HG03196 (cell line): ENCODE measurements around the gene FSIP1.

ENCODE experiments used
- ATAC-seq: cut with Tn5 transposase; IDR thresholded peaks from one replicate; pipeline ENCODE4 v1.9.1; 2021; ENCODE audit not compliant: unreplicated experiment

FSIP1 gene

DNA sequence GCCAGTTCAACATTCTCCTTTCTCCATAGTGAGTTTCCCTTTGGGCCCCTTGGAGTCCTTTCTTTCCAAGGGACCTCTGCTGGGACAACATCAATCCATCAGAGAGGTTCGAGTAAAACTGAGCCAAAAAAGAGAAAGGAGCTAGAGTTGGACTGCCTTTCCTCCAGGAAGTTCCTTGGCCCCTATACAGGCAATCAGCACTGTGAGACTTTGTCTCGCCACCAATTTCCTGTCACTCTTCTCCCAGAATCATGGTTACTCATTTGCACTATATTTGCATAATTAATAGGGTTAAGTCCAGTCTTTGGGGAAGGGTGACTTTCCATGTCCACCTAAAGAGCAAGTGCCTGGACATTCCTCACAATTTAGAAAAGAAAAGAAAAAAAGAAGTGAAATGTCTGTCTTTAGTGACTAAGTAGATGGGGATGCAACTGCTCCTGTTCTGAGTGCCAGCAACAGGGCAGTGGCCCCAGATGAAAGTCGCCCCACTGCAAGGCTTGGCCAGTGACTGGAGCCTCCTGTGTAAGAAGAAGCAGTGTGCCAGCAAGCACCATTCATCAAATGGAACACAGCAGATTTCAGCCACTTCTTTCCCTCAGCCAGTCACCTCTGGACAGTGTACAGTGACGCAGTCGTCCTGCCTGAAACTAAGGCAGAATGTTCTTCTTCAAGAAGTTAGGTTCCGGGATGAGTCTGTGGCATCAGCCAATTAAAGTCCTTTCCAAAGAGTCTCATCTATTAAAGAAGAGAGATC, 91.6 kb downstream of the FSIP1 start:
- ATAC-seq = no peak

DNA sequence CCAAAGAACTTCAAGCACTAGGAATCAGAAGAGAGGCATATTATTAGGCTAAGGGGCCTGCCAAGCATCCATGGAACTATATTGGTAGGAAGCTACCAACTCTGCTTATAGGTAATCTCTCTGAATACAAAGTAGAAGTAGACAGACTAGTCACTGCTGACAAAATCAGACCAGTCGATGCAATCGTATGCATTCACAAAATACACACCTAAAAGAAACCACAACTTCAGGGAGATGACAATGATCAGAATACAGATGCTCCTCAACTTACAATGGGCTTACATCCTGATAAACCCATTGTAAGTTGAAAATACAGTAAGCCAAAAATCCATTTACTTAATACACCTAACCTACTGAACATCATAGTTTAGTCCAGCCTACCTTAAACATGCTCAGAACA, 94.7 kb downstream of the FSIP1 start:
- no peak for ATAC-seq

DNA sequence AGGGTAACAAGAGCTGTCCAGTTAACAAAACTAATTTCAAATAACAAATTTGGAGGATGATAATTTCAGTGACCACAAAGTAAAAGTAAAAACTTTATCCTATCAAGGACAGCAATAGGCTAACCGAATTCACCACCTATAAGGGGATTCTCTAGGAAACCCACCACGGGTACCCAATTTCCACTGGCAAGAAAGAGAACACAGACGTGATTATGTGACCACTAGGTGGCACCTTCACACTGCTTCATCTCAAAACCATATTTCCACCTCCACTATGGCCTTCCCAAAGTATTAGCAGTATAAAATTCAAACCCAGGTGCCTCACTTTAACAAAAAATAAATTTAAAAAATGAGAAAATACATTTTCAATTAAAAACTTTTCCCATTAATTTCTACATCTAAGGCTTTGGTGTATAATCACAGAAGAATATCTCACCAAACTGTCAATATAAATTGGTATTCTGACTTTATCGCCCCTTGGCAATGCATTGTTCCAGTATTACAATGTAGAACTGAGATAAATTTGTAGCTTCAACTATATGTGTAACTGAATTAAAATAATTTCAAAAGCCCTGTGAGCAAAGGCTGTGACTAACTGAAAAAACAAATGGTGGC, 96.5 kb downstream of the FSIP1 start:
- ATAC-seq = no peak

DNA sequence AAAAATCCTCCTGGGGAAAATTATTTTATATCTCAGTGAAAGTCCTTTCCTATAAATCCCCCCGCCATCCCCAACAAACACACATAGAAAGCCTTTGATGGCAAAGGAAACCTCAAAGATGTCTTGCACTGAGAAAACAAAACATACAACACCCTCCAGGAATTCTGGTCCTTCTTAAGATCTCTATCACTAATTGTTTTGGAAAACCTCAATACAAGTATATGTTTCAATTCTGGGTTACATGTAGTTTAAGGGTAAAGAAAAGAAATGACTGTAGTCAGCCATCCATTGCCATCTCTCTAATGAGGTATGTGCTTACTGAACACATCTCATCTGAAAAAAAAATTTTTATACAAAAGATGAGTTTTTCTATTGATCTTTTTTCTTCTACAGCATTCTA, 97.3 kb downstream of the FSIP1 start:
- ATAC-seq = no peak

DNA sequence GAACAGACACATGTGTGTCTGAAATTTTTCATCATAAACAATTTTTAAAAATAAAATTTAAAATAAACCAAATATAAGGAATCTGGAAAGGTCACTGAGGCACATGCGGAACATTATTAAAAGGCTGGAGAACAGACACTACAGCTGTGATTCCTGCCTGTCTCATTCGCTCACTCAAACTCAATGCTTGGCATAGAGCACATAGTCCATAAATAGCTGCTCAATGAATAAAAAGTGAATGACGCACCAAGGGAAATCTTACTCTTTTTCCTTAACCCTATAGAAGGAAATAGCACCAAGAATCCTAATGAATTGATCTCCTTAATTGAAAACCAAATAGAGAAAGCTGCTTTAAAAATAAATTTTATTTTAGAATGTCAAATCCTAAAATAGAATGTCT, 98.4 kb downstream of the FSIP1 start:
- no peak for ATAC-seq

DNA sequence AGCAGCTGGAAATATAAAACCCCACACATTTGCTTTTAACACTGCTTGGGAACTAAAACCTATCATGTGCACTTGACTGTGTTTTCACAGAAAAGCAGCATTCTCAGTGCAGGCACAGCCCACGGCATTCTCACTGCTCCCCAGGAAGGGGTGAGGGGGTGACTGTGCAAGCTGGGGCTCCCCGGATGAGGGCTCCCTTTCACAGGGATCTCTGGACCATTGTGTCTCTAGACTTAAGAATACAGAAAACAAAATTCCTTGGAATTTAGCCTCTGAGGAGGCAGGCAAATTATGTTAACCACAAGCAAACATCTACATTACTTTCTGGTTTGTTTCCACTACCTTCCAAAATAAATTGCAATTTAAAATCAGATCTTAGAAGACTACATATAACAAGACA, 100.3 kb downstream of the FSIP1 start:
- no peak for ATAC-seq

DNA sequence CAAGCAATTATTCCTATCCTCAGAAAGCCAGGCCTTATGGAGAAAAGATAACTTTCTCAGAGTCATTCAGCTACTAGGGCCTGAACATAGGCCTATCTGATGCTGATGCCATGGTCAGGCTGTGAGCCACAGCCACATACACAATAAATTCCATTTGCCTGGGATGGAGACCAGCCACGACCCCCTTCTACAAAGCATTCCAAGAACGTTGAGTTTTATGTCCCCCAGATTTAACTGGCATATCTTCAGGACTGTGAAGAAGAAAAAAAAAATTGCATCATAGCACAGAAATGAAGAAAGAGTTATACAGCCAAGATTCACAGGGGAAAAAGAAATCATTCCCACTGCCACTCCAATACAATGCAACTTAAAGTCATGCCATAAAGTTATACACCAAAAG, 101.8 kb downstream of the FSIP1 start:
- no peak for ATAC-seq

DNA sequence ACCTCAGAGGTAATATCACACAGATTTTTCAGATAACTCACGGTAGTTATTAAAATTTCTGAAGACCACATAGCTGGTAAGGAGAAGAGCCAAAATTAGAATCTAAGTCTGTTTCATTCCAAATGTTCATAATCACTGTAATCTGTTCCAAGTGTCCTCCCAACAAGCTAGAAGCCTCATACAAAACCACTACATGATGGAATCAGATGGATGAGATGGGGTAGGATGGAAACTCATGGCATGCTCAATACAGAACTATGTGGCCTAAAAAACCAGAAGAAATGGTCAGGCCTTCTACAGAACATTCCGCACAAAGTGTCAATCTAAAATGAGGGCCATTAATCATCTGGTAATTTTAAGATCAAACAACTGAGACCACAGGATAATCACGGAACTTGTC, 110.0 kb downstream of the FSIP1 start:
- no peak for ATAC-seq

DNA sequence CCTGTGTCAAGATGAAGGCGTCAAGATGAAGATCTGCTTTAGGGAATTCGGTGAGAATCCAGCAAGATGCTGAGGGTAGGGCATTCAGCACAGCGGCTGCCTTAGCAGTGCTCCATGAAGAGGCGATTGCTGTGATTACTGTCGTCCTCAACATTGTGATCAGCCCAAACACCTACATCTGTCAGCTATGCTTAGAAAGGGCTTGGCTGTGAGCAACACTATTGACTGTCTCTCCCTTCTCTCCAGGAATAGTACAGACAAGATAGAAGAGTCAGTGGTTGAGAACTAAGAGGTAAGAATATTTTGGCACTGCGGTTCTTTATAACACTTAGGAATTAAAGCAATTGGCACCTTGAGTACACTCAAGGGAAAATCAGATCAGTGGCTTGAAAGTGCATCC, 110.5 kb downstream of the FSIP1 start:
- ATAC-seq = no peak

DNA sequence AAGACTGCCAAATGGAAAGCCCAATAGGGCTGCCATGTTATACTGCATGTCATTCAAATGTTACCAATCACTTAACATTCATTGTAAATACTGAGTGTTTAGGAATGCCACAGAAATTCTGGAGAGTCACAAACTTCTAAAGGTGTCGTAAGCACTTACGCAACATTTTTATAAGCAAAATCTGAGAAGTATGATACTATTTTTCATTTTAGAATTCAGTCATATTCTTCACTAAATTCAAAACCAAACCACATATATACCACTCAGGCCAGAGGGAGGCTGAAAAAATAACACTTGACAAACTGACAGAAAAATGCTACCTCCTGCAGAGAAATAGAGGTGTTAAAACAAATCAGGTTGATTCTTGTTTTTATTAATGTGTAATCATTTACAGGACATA, 112.0 kb downstream of the FSIP1 start:
- no peak for ATAC-seq

DNA sequence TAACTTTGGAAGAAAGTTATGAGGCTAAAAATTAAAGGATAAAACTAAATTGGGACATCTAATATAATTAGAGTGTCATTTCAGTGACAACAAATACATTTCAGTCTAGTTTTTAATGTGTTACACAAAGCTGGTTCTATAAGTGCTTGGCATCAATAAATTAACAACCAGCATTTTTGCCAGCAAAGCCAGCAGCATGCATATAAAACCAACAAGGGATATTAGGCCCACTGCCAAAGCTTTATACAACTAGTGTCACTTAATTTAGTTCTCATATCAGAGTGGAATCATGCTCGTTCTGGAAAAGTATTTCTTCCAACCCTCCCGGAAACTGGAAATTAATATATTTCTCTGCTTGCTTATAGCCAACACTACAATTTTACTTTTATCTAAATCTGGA, 113.0 kb downstream of the FSIP1 start:
- ATAC-seq = no peak

DNA sequence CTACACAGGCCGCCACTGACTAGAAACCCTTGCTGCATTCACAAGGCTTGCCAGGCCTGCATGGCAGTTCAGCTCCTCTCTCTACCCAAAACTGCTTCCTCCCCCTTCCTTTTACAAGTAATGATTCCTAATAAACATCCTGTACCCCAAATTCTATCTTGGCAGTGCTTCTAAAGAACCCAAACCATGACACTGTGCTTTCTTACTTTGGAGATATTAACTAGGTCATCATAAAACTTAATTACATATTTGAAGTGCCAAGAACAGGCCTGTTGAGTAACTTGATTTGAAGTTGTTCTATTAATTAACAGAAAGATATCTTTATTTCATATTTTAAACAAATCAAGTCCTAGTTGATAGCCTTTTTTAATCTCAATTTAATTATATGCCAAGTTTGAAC, 113.4 kb downstream of the FSIP1 start:
- no peak for ATAC-seq

DNA sequence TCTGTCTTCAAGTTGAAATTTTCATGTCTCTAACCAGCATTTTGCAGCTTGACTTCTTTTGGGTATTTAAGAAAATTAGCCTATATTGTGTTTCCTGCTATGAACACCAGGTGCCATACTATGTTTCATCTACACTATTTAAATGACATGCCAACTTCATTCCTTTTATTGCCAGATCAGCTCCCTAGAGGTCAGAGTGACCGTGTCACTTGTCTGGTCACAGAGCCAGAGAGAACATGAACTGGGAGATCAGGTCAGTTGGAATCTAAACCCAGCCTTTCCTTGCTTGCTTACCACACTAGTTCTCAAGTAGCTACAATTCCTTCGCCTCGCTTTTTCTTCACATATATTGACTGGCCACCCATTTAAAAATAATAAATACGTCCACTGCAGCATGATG, 114.2 kb downstream of the FSIP1 start:
- no peak for ATAC-seq

DNA sequence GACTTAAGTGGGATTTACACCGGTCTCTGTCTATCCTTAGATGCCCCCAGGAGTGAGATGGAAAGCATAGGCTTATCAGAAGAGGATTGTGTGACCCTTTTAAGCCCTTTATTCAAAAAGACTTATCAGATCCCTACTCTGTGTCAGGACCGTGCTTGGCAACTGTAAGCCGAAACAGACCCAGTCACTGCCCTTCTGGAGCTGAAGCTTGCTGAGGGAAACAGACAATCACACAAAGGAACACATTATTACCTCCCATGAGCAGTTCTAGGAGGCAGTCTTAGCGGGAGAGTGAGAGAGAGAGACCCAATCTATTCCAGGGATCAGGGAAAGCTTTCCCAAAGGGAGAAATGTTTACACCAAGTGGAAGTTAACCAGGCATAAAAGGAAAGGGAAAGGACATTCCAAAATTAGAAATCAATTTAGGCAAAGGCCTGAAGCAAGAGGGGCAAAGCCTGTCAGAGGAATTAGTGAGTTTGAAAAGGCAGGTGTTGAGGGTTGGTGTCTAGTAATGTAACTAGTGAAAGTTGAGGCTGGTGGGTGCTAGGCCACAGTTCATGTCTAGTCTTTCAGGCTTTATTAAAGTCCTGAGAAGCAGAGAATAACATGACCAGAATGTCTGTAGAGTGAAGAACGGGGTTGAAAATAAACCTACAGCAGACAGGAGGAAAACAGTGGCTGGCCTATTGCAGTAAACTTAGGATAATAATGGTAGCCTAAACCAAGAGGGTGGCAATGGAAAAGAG, 115.1 kb downstream of the FSIP1 start:
- ATAC-seq = no peak

DNA sequence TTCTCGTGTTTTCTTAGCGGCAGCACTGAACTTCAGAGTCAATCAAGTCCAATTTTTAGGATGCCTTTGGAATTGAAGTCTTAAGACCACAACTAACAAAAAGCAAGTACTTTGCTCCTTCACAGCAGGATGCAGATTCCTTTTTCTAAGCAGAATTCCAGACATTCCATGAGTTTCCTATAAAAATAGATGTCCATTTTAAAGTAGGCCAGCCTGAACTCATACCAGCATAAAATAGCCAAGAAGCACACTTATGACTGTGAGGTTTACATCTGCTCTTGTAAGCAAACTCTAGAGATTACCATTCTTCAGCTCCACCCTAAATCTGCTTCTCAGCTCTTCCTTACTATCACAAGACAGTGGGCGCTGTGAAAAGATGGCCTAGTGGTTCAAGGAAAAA, 116.0 kb downstream of the FSIP1 start:
- no peak for ATAC-seq

DNA sequence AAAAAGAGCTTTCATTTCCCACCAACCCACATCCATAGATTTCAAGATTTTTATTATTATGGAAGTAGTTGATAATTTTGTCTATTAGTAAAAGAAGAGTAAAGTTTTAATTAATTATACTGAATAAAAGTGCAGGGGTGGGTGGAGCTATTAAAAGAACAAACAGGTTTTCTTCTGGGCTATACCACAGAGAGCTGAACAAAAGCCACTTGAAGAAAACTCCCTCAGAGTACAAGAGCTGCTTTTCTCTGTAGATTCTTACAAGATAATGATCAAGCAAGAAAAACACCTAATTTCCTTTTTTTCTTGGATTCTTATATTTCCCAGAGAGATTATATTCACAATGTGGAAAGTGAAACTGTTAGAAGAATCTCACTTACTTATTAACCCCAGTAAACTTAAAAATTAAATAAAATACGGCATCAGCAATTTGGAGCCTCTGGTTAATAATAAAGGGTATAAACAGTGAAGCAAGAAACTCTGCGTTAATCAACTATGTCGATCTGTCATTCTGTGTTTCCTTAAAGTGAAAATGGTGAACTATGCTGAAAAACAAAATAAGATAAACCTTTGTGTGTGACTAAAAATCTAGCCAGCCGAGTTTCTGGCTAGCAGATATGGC, 116.9 kb downstream of the FSIP1 start:
- no peak for ATAC-seq

DNA sequence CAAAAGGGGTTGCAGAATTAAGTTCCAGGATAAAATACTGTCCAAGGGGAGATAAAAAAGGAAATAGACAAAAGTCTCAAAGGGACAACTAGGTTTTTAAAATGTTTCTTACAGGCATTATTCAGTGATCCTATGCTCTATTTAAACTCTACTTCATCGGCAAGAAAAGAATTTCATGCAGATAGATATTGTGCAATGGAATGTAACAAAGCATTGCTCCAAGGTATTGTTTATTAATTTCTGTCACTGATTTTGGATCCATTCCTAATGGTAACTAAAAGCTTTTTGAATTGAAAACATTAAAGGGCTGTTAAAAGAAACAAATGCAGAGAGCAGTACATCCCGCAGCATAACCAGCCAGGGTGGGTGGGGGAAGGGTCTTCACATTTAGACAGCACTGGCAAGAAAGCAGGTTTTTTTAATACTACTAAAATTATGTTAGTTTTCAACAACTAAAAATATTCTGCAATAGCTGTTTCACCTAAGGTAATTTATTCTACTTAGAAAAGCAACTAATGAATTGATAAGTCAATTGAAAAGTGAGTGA, 118.9 kb downstream of the FSIP1 start:
- no peak for ATAC-seq

DNA sequence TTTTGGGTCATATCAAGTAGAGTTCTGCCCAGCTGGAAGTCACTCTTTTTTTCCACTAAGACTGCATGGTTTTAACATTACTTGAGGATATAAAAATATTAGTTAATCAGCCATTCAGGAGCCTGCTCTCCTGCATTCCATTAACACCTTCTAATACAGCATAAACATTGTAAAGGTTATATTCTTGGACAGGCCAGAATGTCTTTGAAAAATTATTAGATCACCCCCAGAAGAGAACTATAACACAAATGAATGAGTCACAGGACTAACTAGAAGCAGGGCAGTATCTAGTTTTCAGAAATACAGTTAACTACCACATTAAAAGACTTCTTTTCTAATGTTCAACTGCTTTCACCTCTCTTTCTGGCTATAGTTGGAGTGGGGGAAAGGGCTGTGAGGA, 120.9 kb downstream of the FSIP1 start:
- no peak for ATAC-seq

DNA sequence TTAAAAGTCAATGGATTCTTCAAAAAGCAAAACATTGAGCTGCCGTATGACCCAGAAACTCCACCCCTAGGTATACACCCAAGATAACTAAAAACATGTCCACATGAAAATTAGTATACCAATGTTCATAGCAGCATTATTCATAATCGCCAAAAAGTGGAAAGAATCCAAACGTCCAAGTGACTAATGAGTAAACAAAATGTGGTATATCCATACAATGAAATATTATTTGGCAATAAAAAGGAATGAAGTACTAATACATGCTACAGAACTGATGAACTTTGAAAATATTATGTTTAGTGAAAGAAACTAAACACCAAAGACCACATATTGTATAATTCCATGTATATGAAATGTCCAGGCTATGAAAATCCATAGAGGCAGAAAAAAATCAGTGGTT, 123.9 kb downstream of the FSIP1 start:
- ATAC-seq = no peak

DNA sequence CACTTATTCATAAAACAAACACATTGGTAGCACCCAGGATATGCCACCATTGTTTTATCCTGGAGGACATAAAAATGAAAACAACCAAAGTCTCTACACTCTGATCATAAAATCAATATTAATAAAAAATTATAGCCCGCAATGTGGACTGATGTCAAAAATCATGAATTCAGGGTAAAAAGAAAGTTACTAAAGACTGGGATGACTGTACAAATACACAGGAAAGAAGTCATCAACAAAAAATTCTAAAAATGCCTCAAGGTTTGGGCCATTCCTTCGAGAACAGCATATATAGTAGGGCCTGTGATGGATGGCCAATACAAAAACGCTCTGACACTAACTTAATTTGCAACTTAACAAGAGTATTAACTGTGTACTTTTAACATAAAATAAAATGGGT, 125.0 kb downstream of the FSIP1 start:
- no peak for ATAC-seq

DNA sequence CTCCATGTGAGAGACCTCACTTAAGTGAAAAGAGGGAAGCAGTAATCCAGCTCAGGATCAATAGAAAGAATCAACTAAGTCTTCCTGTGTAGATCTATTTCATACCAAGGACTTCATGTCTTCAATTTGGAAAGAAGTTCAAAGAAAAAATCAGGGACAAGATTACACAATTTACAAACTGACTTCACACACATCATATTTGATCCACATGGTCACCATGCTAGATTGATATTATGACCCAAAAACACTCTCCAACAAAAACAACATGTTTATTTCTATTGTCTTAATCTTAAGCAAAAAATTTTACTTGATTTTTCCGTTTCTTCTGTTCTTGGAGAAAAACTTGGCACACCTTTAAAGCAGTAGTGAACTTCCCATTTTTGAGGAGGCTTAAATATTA, 125.5 kb downstream of the FSIP1 start:
- ATAC-seq = no peak

DNA sequence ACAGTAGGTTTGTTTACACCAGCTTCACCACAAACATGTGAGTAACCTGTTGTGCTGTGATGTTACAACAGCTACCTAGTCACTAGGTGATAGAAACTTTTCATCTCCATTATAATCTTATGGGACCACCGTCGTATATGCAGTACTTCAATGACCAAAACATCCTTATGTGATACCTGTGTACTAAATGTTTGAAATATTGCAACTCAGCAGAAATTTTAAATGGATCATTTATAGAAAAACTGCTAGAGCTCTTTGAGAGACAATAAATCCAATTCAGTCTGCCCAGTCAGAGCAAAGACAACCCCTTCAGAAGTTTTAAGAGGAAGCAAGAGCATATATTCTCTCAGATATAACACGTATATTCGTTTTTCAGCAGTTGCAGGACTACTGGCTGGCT, 128.3 kb downstream of the FSIP1 start:
- no peak for ATAC-seq
